A549 (cell line): ENCODE results near the gene PRDM5.

Experiments
- CBX8 ChIP-seq: fragments of 200-600 bp; sonication (generic); IDR thresholded peaks from 2 replicates; pipeline ENCODE4 v1.6.1; 2016
- CHD2 ChIP-seq: fragments of 150-350 bp; IDR thresholded peaks from 2 replicates; pipeline ENCODE4 v1.6.1; 2014; ENCODE audit warnings: low read length; ENCODE audit not compliant: partially characterized antibody
- CTCF ChIP-seq: fragments of >200 bp; sonication (Bioruptor Twin); formaldehyde crosslinking; IDR thresholded peaks from 3 replicates; pipeline ENCODE4 v1.5.1; 2016
- EP300 ChIP-seq, 2 experiments: fragments of >200 bp; sonication (Bioruptor Twin); formaldehyde crosslinking; IDR thresholded peaks; 2 replicates in 1 of 2; 3 replicates in 1 of 2; pipeline ENCODE4 v1.6.1; 2016 to 2017
- HDAC2 ChIP-seq: fragments of 200-600 bp; sonication (generic); IDR thresholded peaks from 2 replicates; pipeline ENCODE4 v1.6.1; 2016
- NFE2L2 ChIP-seq: fragments of 150-350 bp; conservative IDR thresholded peaks from 2 replicates; pipeline ENCODE4 v1.6.1; 2014; ENCODE audit warnings: low read length
- NR3C1 ChIP-seq: fragments of >200 bp; sonication (Bioruptor Twin); formaldehyde crosslinking; IDR thresholded peaks from 3 replicates; pipeline ENCODE4 v1.6.1; 2017
- ZFP36 ChIP-seq: fragments of 450-650 bp; IDR thresholded peaks from 2 replicates; pipeline ENCODE4 v1.6.1; 2014; ENCODE audit warnings: borderline replicate concordance; ENCODE audit not compliant: partially characterized antibody
- TF ChIP-seq, protein P1 (sequence below): fragments of 250-450 bp; sonication (Bioruptor Pico); IDR thresholded peaks from 2 replicates; pipeline ENCODE4 v1.5.0; 2020; ENCODE audit warnings: low read depth, mild to moderate bottlenecking, moderate library complexity
- TF ChIP-seq, protein P2 (sequence below): fragments of >200 bp; sonication (Bioruptor Twin); formaldehyde crosslinking; IDR thresholded peaks from 3 replicates; pipeline ENCODE4 v1.6.1; 2016

GRCh38 chr4:120865985-120866384, 56.5 kb downstream of the PRDM5 start:
- no peak for TF ChIP-seq CTCF
- no peak for TF ChIP-seq CBX8
- no peak for TF ChIP-seq CHD2
- TF ChIP-seq ZFP36 = no peak
- TF ChIP-seq, protein P1, sequence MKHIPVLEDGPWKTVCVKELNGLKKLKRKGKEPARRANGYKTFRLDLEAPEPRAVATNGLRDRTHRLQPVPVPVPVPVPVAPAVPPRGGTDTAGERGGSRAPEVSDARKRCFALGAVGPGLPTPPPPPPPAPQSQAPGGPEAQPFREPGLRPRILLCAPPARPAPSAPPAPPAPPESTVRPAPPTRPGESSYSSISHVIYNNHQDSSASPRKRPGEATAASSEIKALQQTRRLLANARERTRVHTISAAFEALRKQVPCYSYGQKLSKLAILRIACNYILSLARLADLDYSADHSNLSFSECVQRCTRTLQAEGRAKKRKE (CRISPR knock-in tag) = no peak
- TF ChIP-seq EP300 (IDR thresholded peaks at IDR 0.05) = no peak
- TF ChIP-seq HDAC2 = no peak
- TF ChIP-seq, protein P2, sequence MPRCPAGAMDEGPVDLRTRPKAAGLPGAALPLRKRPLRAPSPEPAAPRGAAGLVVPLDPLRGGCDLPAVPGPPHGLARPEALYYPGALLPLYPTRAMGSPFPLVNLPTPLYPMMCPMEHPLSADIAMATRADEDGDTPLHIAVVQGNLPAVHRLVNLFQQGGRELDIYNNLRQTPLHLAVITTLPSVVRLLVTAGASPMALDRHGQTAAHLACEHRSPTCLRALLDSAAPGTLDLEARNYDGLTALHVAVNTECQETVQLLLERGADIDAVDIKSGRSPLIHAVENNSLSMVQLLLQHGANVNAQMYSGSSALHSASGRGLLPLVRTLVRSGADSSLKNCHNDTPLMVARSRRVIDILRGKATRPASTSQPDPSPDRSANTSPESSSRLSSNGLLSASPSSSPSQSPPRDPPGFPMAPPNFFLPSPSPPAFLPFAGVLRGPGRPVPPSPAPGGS = no peak
- no peak for TF ChIP-seq NR3C1
- TF ChIP-seq NFE2L2 = no peak
